HG03442 (cell line): ENCODE data around the gene NDUFA7.
"Not testable (repeated sequence)": the region's sequence is repeated elsewhere in the genome, so short reads cannot be mapped to it uniquely, and the experiment has no call there.

Experiments used
- ATAC-seq: cut with Tn5 transposase; IDR thresholded peaks from one replicate; pipeline ENCODE4 v1.9.1; 2021; ENCODE audit warnings: mild to moderate bottlenecking, moderate library complexity; ENCODE audit not compliant: unreplicated experiment

NDUFA7 gene

GRCh38 chr19:8269724-8270123, 51.5 kb downstream of the NDUFA7 start:
- ATAC-seq, result no peak

- ATAC-seq, result no peak
Measured at GRCh38 chr19:8265872-8266271, 55.3 kb downstream of the NDUFA7 start.

DNA sequence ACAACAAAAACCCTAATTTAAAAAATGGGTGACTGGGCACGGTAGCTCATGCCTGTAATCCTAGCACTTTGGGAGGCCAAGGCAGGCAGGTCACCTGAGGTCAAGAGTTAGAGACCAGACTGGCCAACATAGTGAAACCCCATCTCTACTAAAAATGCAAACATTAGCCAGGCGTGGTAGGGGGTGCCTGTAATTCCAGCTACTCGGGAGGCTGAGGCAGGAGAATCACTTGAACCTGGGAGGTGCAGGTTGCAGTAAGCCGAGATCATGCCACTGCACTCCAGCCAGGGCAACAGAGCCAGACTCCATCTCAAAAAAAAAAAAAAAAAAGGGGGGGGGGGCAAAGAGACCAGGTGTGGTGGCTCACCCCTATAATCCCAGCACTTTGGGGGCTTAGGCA, 56.9 kb downstream of the NDUFA7 start:
- not testable (repeated sequence) for ATAC-seq

- no peak for ATAC-seq
Measured at GRCh38 chr19:8262431-8262830, 58.7 kb downstream of the NDUFA7 start.

GRCh38 chr19:8261881-8262280, 59.3 kb downstream of the NDUFA7 start:
- no peak for ATAC-seq

DNA sequence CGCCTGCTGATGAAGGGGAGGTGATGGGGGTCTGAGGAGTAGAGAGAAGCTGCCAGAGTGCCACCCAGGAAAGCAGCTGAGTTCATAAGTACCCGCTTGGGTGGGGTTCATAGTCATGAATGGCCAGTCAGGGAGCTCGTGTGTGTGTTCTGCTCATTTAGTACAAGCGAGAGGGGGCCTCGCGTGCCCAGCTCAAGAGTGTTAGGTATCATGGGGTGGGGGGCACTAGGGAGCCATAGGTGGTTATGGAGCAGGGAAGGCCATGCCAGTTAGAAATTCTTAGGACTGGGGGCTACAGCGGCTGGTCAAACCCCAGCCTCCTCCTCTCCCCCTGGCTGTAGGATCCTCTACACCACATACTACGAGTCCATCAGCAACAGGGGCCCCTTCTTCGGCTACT, 59.8 kb downstream of the NDUFA7 start:
- no peak for ATAC-seq
